ENCODE measurements around the gene ALDH3B1.
"Not testable (repeated sequence)": the region's sequence is repeated elsewhere in the genome, so short reads cannot be mapped to it uniquely, and the experiment has no call there.

ALDH3B1 gene, protein sequence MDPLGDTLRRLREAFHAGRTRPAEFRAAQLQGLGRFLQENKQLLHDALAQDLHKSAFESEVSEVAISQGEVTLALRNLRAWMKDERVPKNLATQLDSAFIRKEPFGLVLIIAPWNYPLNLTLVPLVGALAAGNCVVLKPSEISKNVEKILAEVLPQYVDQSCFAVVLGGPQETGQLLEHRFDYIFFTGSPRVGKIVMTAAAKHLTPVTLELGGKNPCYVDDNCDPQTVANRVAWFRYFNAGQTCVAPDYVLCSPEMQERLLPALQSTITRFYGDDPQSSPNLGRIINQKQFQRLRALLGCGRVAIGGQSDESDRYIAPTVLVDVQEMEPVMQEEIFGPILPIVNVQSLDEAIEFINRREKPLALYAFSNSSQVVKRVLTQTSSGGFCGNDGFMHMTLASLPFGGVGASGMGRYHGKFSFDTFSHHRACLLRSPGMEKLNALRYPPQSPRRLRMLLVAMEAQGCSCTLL

DNA sequence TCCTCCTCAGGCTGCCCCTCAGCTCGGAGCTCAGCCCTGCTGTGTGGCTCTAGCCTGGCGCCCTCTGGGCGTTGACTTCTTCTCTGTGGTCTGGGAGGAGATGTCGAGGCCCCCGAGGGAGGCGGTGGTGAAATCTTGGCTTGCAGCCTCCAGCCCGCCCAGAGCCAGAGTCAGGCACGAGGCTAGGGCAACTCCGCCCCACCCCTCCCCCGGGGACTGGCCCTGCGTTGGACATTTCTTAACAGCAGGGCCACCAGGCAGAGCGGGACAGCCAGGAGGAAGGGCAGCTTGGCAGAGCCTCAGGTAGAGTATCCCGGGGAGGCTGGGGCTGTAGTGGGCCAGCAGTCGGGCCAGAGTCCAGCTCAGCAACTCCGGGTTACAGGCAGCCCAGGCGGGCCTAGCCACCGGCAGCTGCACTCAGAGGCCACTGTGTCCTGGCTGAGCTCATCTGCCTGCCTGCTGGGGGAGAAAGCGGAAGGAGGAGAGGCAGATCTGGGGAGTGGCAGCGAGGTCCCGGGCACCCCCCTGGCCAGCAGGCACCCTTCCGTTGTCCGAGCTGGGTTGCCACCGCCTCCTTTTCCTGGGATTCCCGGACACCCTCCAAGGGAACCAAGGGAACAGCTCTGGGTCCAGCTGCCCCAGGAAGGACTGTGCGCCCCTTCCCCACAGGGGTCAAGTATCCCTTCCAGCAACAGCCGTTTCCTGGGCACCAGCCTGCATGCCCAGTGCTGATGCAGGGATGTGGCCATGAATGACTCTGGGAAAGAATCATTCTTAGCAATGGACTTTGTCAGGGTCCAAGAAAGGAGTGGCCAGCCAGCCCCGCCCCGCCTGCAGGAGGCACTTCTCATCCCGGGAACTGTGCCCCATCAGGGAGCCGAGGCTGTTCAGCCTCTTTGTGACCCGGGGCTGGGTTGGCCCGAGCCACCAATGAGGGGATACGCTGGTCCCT is at the start of gene ALDH3B1:
TSS of gene ALDH3B1 (plus strand) at position 238 of the 952 bp plus-strand sequence. CDS start 4,971 bp downstream, outside the sequence.
- peak; percentile 95 for DNase-seq (ENCODE audit: low spot score)

DNA sequence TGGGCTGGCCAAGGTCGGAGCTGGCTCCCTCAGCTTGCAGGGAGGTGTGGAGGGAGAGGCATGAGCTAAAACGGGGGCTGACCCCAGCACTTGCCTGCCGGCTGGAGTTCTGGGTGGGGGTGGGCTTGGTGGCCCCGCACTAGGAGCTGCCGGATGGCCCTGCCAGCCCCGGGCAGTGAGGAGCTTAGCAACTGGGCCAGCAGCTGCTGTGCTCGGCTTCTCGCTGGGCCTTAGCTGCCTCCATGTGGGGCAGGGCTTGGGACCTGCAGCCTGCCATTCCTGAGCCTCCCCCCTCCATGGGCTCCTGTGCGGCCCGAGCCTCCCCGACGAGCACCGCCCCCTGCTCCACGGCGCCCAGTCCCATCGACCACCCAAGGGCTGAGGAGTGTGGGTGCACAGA is 46.9 kb upstream of the ALDH3B1 start:
- DNase-seq (ENCODE audit: low spot score) = not testable (repeated sequence)

DNA sequence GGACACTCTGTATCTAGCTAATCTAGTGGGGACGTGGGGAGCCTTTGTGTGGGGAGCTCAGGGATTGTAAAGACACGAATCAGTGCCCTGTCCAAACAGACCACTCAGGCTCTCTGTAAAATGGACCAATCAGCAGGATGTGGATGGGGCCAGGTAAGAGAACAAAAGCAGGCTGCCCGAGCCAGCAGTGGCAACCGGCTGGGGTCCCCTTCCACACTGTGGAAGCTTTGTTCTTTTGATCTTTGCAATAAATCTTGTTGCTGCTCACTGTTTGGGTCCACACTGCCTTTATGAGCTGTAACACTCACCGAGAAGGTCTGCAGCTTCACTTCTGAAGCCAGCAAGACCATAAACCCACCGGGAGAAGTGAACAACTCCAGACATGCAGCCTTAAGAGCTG is 46.2 kb upstream of the ALDH3B1 start:
- not testable (repeated sequence) for DNase-seq (ENCODE audit: low spot score)

DNA sequence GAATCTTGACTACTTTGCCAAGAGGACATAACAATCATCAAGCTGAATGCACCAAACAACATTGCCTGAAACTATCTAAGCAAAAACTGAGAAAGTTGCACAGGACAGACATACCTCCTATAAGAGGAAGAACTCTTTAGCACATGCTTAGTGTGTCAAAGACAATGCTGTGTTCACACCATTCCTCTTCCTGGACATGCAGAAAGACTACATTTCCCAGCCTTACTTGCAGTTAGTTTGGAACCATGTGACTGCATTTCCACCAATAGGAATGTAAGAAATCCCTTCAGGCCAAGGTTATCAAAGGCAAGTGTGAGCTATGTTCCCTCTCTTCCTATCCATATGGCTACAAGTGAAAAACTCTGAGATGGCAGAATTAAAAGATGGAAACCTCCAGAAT is 45.4 kb upstream of the ALDH3B1 start:
- DNase-seq (ENCODE audit: low spot score) = not testable (repeated sequence)

DNA sequence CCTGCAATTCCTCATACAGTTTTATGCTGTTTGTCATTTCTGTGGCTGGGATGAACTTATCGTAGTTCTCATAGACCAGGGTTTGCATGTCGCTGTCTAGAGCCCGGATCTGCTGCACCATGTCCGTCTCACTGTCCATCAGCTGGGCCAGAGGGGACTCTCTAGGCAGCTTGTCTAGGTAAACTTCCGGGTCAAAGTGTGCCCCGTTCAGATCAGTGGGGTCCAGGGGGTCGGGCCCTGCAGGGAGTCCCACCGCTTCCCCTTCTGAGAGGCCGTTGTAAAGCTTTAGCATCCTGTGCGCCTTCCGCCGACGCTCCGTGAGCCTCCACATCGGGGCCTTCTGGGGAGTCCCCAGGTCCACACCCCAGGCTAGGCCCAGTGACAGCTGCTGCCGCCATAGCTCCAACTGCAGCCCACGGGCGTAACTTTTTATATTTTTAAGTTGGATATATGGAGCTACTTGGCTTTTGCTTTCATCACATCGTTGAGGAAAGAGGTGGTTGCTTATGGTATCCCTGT is 44.2 kb upstream of the ALDH3B1 start:
- not testable (repeated sequence) for DNase-seq (ENCODE audit: low spot score)

DNA sequence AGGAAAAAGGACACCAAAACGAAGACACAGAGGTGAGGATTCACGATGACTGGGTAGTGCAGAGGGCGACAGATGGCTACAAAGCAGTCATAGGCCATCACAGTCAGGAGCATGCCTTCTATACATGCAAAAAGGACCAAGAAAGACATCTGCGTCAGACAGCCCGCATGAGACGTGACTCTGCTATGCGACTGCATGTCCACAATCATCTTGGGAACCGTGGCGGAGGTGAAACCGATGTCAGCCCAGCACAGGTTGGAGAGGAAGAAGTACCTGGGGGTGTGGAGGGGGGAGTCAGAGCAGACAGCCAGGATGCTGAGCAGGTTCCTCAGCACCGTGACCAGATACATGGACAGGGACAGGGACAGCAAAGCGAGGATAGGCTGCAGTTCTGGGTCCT is 35.4 kb upstream of the ALDH3B1 start:
- not testable (repeated sequence) for DNase-seq (ENCODE audit: low spot score)

DNA sequence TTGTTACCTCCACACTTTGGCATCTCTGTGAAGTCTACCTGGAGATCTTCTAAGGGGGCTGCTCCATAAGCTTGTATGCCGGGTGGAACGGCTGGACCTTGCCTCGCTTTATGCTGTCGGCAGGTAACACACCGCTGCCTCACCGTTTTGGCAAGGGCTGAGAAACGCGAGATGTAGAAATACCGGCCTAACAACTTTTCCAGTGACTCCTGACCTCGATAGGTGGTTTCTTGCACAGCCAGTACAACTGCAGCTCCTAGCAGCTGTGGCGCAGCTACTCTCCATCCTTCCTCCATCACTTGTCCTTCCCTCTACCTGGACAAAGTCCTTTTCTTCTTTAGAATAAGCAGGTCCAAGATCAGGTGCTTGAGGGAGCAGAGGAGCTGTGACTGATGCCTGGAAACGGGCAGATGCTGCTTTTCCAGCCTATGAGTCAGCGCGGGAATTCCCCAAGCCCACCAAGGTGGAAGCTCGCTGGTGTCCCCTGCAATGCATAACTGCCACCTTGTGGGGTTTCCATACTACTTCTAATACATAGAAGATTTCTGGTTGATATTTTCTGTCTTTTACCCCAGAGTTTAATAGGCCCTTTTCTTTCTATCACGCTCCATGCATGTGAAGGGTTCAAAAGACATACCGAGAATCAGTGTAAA is 31.2 kb upstream of the ALDH3B1 start:
- not testable (repeated sequence) for DNase-seq (ENCODE audit: low spot score)

DNA sequence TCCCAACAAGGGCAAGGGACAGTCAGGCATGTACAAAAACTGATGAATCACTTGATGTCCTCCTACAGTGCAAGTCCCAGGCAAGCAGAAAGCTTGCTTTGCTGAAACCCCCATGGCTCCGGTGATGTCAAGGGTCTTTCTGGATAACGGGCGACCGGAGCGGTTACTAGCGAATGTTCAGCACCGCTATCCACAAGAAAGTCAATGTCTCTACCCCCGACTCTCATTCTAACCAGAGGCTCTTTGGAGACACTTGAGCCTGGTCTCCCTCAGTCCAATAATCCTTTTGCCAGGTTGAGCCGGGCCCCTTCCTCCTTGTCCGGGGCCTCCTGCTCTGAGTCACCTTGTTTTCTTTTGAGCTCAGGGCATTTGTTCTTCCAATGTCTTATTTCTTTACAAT is 28.9 kb upstream of the ALDH3B1 start:
- DNase-seq (ENCODE audit: low spot score) = not testable (repeated sequence)

DNA sequence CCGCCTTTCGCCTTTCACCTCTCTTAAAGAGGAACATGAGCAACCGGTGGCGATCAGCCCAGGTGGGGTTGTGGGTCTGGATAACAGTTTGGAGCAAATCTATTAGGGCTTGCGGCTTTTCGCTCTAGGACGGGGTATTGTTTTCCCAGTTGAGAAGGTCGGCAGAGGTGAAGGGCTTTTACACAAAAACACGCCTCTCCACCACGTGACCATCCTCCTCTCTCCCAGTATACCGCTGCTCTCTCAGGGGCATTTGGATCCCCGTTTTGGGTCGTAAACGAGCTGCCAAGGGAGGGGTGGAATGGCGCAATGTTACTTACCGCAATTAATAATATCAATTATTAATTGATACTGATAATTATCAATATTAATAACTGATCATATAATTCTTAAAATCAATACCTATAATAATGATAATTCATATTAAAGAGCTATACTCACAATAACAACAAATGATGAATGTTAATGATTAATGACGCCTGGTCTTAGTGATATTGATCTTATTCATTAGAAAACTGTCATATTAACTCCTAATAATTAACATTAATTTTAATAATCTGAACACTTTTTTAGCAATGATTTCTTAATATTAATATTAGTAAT is 27.8 kb upstream of the ALDH3B1 start:
- not testable (repeated sequence) for DNase-seq (ENCODE audit: low spot score)

DNA sequence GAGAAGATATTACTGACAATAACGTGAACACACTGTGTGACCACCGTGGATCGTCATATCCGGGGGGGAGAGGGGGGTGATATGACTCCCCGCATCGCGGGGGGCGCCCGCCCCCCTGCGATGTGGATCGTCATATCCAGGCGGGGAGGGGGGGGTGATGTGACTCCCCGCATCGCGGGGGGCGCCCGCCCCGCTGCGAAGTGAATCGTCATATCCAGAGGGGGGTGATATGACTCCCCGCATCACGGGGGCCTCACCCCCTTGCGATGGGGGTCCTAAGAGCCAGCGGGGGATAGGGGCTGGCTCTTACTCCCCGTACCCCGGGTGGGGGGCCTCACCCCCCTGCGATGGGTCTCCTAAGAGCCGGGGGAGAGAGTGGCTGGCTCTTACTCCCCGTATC is 26.2 kb upstream of the ALDH3B1 start:
- no peak for DNase-seq (ENCODE audit: low spot score)

DNA sequence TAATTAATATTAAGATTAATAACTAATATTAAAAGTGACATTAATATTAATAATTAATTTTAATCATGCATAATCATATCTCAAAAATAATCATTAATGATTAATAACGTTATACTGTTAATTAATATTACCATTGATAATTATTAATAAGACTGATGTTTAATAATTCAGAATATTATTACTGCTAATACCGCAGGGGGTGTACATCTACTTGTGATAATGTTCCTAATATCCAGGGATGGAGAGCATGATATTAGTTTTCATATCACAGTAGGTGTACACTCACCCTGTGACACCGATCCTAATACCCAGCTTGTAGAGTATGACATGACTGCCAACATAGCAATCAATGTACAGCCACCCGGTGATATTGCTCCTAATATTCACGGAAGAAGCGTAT is 24.8 kb upstream of the ALDH3B1 start:
- DNase-seq (ENCODE audit: low spot score) = not testable (repeated sequence)

DNA sequence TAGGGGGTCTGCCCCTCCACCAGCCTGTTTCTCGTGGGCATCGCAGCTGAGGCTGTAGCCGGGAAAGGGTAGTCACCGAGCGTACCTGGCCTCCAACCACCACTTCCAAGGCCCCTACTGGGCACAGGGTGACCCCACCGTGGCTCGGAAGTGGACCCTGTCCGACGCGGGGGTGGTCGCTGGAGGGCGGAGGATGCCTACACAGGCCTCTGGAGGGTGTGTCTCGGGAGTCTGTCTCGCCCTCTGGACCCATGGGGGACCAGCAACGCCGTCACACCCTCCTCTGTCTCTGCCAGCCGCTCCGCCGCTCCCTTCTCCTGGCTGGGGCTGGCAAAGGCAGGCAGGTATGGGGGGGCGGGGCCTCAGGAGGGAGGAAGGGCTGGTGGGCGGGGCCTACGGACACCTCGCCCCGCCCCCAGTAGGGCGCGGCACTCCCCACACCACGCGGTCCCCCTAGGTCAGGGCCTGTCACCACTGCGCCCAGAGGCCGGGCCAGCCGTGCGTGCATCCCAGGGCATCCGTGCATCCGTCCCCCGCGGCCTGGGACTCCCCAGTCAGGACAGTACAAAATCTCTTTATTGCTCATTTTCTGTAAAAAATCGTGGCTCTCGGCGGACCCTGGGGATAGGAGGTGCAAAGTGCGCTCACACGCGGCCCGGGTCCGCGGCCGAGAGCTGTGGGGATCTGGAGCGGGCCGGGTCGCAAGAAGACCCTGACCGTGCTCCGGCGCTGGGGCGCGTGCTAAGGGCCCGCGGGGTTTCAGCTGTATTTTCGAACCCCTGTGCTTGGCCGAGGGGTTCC is 19.4 kb upstream of the ALDH3B1 start:
- not testable (repeated sequence) for DNase-seq (ENCODE audit: low spot score)

DNA sequence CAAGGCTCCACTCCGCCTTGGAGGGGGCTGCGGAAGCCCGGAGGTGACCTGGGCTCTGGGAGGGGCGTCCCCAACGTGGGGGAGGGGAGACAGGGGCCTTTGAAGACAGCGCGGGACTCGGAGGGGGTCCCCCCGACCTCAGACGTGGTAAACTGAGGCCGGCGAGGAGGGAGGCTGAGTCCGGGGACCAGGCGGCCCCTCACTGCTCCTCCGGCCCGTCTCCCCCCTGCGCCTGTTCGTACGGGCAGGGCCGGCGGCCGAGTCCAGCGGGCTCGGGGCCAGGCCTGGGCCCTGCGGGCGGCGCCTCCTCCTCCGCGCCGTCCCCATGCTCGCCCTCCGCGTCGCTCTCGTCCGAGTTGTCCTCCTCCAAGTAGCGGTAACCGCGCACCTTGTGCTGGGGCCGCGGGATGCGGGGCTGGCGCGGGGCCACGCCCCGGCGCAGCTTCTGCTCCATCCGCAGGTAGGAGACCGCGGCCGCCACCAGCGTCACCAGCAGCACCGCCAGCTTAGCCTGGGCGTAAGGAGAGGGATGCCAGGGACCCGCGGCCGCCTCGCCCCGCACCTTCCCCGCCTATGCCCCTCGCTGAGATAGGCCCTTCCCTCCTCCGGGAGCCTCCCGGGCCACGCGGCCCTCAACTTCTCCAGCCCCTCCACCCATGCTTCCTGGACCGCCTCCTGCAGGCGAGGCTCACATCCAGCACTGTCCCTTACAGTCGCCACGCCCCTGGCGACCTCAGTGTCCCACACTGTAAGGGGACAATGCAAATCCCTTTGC is 18.6 kb upstream of the ALDH3B1 start:
- not testable (repeated sequence) for DNase-seq (ENCODE audit: low spot score)

DNA sequence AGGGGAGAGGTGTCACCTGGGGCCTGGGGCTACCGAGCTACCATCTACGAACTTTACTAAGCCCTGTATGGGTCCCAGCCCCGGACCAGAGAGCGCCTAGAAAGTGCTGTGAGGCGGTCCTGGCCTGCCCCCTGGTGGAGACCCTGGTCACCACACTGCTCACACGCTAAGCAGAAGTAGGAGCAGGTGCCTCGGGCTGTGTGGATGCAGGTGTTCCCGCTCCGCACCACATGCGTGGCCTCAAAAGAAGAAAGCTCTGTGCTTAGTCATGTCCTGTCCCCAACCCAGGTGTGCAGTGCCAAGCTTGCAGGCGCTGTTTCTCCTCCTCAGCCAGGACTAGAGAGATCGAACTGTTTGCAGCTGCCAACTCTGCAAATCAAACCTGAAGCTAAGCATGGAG is 16.3 kb upstream of the ALDH3B1 start:
- DNase-seq (ENCODE audit: low spot score) = not testable (repeated sequence)

DNA sequence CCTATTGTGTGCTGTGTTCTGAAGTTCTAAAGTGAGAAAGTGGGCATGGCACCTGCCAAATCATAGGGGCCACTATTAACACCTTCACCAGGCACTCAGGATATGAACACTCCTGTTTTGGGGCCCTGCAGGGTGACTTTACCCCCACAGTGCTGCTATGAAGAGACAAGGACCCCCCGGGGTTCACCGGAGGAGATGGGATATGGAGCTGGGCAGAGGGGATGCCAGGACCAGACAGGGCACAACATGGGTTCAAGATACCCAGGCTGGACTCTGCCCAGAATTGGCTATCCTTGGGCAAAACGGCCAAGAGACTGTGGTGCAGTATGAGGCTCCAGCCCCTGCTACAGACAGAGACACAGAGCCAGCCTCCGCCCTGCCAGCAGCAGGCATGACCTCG is 15.7 kb upstream of the ALDH3B1 start:
- DNase-seq (ENCODE audit: low spot score) = not testable (repeated sequence)

DNA sequence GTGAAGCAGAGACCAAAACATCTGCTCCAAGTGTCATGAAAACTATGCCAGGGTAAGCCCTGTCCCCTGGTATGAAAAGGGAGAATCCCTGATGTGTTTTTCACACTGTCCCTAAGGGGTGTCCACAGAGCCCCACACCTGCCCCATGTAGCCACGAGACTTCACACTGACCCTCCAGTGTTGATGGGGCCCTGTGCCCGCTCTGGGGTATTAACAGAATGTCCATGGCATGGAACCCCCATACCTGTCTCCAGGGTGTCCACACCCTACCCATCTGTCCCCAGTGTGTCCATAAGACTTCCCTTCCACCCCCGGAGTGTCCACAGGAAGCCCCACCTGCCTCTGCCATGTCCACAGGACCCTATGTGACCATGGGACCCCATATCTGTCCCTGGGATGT is 15.0 kb upstream of the ALDH3B1 start:
- DNase-seq (ENCODE audit: low spot score) = not testable (repeated sequence)

DNA sequence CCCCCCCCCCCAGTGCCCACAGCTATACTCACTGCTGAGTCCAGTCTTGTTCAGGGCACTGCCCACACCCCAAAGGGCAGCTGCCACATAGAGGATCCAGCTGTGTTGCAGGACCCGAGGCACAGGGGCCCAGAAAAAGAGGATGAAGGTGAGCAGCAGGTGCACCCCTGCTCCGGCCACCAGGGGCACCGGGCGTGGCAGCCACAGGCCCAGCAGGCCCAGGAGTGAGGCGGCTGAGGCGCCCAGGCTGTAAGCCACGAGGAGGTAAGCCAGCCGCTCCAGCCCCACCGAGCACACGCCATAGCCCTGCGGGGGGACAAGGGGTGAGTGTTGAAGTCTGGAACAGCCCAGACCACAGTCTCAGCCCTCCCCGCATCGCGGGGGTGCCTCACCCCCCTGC is 14.5 kb upstream of the ALDH3B1 start:
- DNase-seq (ENCODE audit: low spot score) = not testable (repeated sequence)

DNA sequence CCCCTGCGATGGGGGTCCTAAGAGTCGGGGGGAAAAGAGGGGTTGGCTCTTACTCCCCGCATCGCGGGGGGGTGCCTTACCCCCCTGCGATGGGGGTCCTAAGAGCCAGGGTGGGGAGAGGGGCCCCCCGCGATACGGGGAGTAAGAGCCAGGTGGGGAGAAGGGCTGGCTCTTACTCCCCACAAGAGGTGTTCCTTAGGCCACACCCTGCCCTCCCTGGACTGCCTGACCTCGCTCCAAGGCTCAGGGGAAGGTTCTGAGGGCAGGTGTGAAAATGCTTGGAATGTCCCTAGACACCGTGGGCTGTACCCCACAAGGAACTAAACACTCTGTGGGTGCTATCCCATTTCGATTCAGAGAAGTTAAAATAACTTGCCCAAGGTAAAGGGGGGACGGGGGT is 14.1 kb upstream of the ALDH3B1 start:
- DNase-seq (ENCODE audit: low spot score) = no peak

DNA sequence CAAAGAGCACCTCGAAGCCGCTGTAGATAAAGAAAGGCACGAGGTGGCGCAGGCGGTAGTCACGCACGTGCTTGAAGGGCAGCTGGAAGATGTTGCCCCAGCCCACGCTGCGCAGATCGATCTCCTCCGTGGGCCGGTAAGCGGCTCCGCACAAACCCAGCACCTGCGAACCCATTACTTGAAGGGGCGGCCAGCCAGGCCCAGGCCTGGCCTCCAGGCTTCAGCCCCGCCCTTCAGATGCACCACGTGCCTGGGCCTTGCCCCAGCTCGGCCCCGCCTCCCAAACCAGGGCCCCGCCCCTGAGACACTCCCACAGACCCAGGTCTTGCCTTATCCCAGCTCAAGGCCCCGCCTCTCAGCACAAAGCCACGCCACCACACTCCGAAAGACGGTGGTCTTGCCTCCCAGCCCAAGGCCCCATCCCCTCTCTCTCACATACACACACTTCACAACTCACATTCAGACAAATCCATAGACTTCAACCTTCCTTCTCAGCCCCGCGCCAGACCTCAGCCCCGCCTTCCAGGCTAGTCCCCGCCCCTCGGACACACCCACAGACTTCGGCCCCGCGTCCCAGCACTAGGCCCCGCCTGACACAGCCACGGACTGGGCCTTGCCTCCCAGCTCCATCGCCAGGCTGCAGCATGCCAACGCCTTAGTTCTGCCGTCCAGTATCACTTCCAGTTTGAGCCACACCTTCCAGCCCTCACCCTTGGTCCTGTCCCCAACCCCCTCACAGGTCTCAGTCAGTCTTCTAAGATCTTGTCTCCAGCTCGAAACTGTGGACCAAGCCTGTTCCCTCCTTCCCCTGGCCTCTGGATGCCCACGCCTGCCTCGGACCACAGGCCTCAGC is 13.3 kb upstream of the ALDH3B1 start:
- DNase-seq (ENCODE audit: low spot score) = peak; percentile 44
